B cell (primary cell): Measurements from ENCODE around the gene C1QTNF7.

Experiments
- EZH2 ChIP-seq: IDR thresholded peaks from 2 replicates; pipeline ENCODE4 v1.6.1; 2012; ENCODE audit warnings: borderline replicate concordance, low read depth, mild to moderate bottlenecking, moderate library complexity, low read length; ENCODE audit not compliant: insufficient read depth, poor library complexity, severe bottlenecking
- TF ChIP-seq, protein P1 (sequence below): fragments of 200-600 bp; IDR thresholded peaks from one replicate; pipeline ENCODE4 v1.8.0; 2022; ENCODE audit warnings: antibody characterized with exemption, mild to moderate bottlenecking

- TF ChIP-seq, protein P1, sequence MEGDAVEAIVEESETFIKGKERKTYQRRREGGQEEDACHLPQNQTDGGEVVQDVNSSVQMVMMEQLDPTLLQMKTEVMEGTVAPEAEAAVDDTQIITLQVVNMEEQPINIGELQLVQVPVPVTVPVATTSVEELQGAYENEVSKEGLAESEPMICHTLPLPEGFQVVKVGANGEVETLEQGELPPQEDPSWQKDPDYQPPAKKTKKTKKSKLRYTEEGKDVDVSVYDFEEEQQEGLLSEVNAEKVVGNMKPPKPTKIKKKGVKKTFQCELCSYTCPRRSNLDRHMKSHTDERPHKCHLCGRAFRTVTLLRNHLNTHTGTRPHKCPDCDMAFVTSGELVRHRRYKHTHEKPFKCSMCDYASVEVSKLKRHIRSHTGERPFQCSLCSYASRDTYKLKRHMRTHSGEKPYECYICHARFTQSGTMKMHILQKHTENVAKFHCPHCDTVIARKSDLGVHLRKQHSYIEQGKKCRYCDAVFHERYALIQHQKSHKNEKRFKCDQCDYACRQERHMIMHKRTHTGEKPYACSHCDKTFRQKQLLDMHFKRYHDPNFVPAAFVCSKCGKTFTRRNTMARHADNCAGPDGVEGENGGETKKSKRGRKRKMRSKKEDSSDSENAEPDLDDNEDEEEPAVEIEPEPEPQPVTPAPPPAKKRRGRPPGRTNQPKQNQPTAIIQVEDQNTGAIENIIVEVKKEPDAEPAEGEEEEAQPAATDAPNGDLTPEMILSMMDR = no peak
- TF ChIP-seq EZH2 = no peak
These were observed 14.7 kb upstream of the C1QTNF7 start for GRCh38 chr4:15413010-15413622.
